OCI-LY3 (cell line): ENCODE results near the gene CCT8.

Source experiments
- H2AFZ ChIP-seq: fragments of 200-600, 300-600 bp; shearing (Covaris generic); 2 replicates; pipeline ENCODE4 v1.6.0; 2014; ENCODE audit warnings: antibody characterized with exemption, low read depth, low read length
- H3K27ac ChIP-seq: fragments of 200-600, 300-600 bp; sonication (generic); 2 replicates; pipeline ENCODE4 v1.5.1; 2014; ENCODE audit warnings: mild to moderate bottlenecking, low read length, moderate library complexity, mixed read lengths
- H3K27me3 ChIP-seq: fragments of 200-600, 300-600 bp; sonication (generic); 2 replicates; pipeline ENCODE4 v1.6.1; 2014; ENCODE audit warnings: low read depth, low read length, mixed read lengths
- H3K36me3 ChIP-seq: fragments of 200-600, 300-600 bp; sonication (generic); replicated peaks from 2 replicates; pipeline ENCODE3; 2014; ENCODE audit warnings: low read depth, low read length, mixed read lengths
- H3K4me1 ChIP-seq: fragments of 300-600, 200-600 bp; sonication (generic); 2 replicates; pipeline ENCODE4 v1.6.1; 2014; ENCODE audit warnings: low read length, mixed read lengths
- H3K4me2 ChIP-seq: fragments of 200-600, 300-600 bp; sonication (generic); 2 replicates; pipeline ENCODE4 v1.6.1; 2014; ENCODE audit warnings: low read length, mixed read lengths
- H3K4me3 ChIP-seq: fragments of 300-600, 200-600 bp; sonication (generic); 2 replicates; pipeline ENCODE4 v1.5.1; 2014; ENCODE audit warnings: antibody characterized with exemption, mild to moderate bottlenecking, low read length, moderate library complexity
- H3K79me2 ChIP-seq: fragments of 300-600, 200-600 bp; shearing (Covaris generic); 2 replicates; pipeline ENCODE4 v1.6.1; 2014; ENCODE audit warnings: mild to moderate bottlenecking, low read length, mixed read lengths
- H3K9ac ChIP-seq: fragments of 300-600, 200-600 bp; shearing (Covaris generic); 2 replicates; pipeline ENCODE4 v1.6.0; 2014; ENCODE audit warnings: mild to moderate bottlenecking, low read length, moderate library complexity
- H3K9me3 ChIP-seq: fragments of 200-600, 300-600 bp; shearing (Covaris generic); 2 replicates; pipeline ENCODE4 v1.6.1; 2014; ENCODE audit warnings: low read length, mixed read lengths; ENCODE audit not compliant: insufficient read depth
- H4K20me1 ChIP-seq: fragments of 200-600, 300-600 bp; sonication (generic); 2 replicates; pipeline ENCODE4 v1.6.1; 2016; ENCODE audit warnings: low read length, mixed read lengths; ENCODE audit not compliant: insufficient read depth
- EZH2phosphoT487 ChIP-seq: fragments of 200-600 bp; shearing (Covaris generic); IDR thresholded peaks from 2 replicates; pipeline ENCODE4 v1.6.1; 2018; ENCODE audit warnings: antibody characterized with exemption, mixed run types, low read depth
- TF ChIP-seq, protein P1 (sequence below): fragments of 200-600, 300-600 bp; sonication (generic); IDR thresholded peaks from 2 replicates; pipeline ENCODE4 v1.5.1; 2014; ENCODE audit warnings: antibody characterized with exemption, low read length, low read depth

CCT8 gene

DNA sequence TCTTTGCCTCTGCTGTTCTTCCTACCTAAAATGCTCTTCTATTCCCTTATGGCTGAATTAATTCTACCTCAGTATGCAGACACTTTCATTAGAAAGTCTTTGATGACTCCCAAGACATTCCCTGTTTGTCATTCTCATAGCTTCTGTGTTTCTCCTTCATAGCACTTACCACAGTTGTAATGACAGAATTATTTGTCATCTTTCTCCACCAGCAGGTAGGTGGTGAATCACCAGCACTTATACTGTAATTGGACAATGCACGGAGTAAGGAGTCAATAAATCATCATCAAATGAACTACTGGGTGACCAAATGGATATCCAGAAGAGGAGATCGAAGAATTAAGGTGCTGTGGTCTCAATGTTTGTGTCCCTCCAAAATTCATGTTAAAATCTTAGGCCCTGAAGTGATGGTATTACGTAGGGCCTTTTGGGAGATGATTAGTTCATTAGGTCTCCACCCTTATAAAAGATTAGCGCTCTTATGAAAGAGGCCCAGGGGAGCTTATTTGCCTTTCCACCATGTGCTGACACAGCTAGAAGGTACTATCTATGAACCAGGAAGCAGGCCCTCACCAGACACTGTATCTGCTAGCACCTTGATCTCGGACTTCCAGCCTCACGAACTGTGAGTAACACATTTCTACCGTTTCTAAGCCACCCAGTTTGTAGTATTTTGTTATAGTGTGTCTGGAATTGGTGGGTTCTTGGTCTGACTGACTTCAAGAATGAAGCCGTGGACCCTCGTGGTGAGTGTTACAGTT lies 2.4 kb upstream of the CCT8 start:
- Histone ChIP-seq H3K79me2 (peaks cover 55% of the 10 kb centered on the region), H3K9me3 (no peaks in the 10 kb centered on the region), H2AFZ (no peak overlapping the region), H3K4me1 (peaks cover 36% of the 10 kb centered on the region), H3K36me3 (peaks cover 15% of the 10 kb centered on the region), H3K27ac (peak overlapping the region; percentile 90), H3K4me3 (no peak overlapping the region), H3K27me3 (no peaks in the 10 kb centered on the region), H3K9ac (no peak overlapping the region; the same call in 1 of the 2 replicates), H4K20me1 (peaks cover 21% of the 10 kb centered on the region), H3K4me2 (peak overlapping the region; percentile 47)
- TF ChIP-seq EZH2phosphoT487, result no peak
- TF ChIP-seq, protein P1, sequence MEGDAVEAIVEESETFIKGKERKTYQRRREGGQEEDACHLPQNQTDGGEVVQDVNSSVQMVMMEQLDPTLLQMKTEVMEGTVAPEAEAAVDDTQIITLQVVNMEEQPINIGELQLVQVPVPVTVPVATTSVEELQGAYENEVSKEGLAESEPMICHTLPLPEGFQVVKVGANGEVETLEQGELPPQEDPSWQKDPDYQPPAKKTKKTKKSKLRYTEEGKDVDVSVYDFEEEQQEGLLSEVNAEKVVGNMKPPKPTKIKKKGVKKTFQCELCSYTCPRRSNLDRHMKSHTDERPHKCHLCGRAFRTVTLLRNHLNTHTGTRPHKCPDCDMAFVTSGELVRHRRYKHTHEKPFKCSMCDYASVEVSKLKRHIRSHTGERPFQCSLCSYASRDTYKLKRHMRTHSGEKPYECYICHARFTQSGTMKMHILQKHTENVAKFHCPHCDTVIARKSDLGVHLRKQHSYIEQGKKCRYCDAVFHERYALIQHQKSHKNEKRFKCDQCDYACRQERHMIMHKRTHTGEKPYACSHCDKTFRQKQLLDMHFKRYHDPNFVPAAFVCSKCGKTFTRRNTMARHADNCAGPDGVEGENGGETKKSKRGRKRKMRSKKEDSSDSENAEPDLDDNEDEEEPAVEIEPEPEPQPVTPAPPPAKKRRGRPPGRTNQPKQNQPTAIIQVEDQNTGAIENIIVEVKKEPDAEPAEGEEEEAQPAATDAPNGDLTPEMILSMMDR, result no peak

DNA sequence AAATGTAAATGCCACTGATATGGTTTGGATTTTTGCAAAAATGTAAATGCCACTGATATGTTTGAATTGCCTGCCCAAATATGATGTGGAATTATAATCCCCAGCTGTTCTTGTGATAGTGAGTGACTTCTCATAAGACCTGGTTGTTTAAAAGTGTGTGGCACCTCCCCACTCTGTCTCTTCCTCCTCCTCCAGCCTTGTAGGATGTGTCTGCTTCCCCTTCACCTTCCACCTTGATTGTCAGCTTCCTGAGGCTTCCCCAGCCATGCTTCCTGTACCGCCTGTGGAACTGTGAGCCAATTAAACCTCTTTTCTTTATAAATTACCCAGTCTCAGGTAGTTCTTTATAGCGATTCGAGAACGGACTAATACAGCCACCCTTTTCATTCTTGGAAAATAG lies 1.3 kb upstream of the CCT8 start:
- no peak overlapping the region for H3K4me2 ChIP-seq

DNA sequence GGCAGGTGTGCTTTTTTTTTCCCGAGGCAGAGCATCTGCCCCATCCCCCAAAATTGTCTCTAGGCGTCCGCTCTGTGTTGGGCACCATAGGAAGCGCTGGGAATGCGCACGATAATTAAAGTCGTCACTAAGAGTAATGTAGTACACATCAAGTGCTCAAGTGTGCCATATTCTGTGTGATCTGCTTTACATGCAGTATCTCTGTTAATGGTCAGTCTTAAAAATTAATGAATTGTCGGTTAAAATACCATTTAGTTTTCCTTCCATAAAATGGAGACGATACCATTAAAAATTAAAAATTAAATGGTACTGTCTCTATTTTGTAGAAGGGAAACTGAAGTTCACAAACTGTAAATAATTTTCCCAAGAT lies 544 bp upstream of the CCT8 start:
- H3K9me3 ChIP-seq, result no peaks in the 10 kb centered on the region
- peaks cover 24% of the 10 kb centered on the region for H3K36me3 ChIP-seq
- H4K20me1 ChIP-seq, result peaks cover 35% of the 10 kb centered on the region
- H3K9ac ChIP-seq, result peak overlapping the region; percentile 84
- peak overlapping the region; percentile 84 for H2AFZ ChIP-seq
- peaks cover 25% of the 10 kb centered on the region for H3K4me1 ChIP-seq
- TF ChIP-seq, protein P1, result no peak
- TF ChIP-seq EZH2phosphoT487, result no peak
- peaks cover 58% of the 10 kb centered on the region for H3K79me2 ChIP-seq
- H3K4me3 ChIP-seq, result peak overlapping the region; percentile 82
- H3K27me3 ChIP-seq, result no peaks in the 10 kb centered on the region
- peak overlapping the region; percentile 74 for H3K27ac ChIP-seq
- H3K4me2 ChIP-seq, result peak overlapping the region; percentile 85

More for the DNA sequence above, 1.3 kb upstream of the CCT8 start:
- Histone ChIP-seq H4K20me1 (peaks cover 32% of the 10 kb centered on the region), H3K9me3 (no peaks in the 10 kb centered on the region), H3K27me3 (no peaks in the 10 kb centered on the region), H3K4me1 (peaks cover 33% of the 10 kb centered on the region), H2AFZ (no peak overlapping the region), H3K79me2 (peaks cover 57% of the 10 kb centered on the region), H3K4me3 (no peak overlapping the region), H3K9ac (no peak overlapping the region), H3K36me3 (peaks cover 20% of the 10 kb centered on the region), H3K27ac (no peak overlapping the region)
- TF ChIP-seq EZH2phosphoT487, result no peak
- TF ChIP-seq, protein P1, result no peak

DNA sequence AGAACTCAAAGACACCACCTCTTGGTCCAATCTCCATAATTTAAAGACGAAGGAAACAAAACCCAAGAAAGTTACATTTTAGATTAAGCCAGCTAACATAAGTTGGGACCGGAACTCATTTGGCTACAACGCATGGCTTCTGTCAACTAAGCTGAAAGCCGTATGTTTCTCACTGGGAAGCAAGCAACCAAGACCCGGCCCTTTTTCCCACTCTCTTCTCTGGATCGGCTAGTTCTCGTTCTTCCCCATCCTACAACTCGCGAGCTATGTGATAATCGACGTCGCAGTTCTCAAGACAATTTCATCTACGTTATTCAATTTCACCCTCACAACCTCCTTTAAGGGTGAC lies 601 bp downstream of the CCT8 start:
- TF ChIP-seq, protein P1, result no peak
- TF ChIP-seq EZH2phosphoT487, result no peak
- peak overlapping the region; percentile 96 for H3K4me2 ChIP-seq
- H3K36me3 ChIP-seq, result peaks cover 24% of the 10 kb centered on the region
- no peaks in the 10 kb centered on the region for H3K27me3 ChIP-seq
- H3K4me3 ChIP-seq, result peak overlapping the region; percentile 82
- H3K27ac ChIP-seq, result peak overlapping the region; percentile 72
- peak overlapping the region; percentile 94 for H3K9ac ChIP-seq
- peaks cover 35% of the 10 kb centered on the region for H4K20me1 ChIP-seq
- no peaks in the 10 kb centered on the region for H3K9me3 ChIP-seq
- H3K4me1 ChIP-seq, result peaks cover 17% of the 10 kb centered on the region
- 0 out of 2 replicates have a peak overlapping the region, but pooled peaks have one; percentile 10 for H2AFZ ChIP-seq
- peaks cover 57% of the 10 kb centered on the region for H3K79me2 ChIP-seq
